Measurements from ENCODE around the gene NEUROD2. TPM values are rescaled to one million over a fixed set of nuclear protein-coding genes. Genes with fewer than 3 reads are reported as not detected.

The NEUROD2 gene
- total RNA-seq, 2 experiments from 2014 or later: not detected

Other genes with a start within 250 kb of the NEUROD2 start
- 10 to 100 TPM; 16.9 to 18.9 TPM for gene FBXL20, start 206.3 kb downstream of the NEUROD2 start, total RNA-seq
- gene MED1, start 156.7 kb downstream of the NEUROD2 start, total RNA-seq: 10 to 100 TPM; 66.1 to 76.1 TPM
- gene CDK12, start 146.4 kb downstream of the NEUROD2 start, total RNA-seq: 10 to 100 TPM; 65.9 to 83.3 TPM
- gene PPP1R1B, start 19.0 kb upstream of the NEUROD2 start, total RNA-seq: under 1 TPM in 1 of 2 experiments, not detected in 1; 0.18 TPM
- 10 to 100 TPM; 46.8 to 77.9 TPM for gene STARD3, start 29.2 kb upstream of the NEUROD2 start, total RNA-seq
- under 1 TPM; 0.82 to 0.95 TPM for gene TCAP, start 57.4 kb upstream of the NEUROD2 start, total RNA-seq
- not detected for gene PNMT, start 60.5 kb upstream of the NEUROD2 start, total RNA-seq
- 10 to 100 TPM in 1 of 2 experiments, 1 to 10 TPM in 1; 8.6 to 11.9 TPM for gene PGAP3, start 80.1 kb upstream of the NEUROD2 start, total RNA-seq
- 1 to 10 TPM; 5.8 to 6.0 TPM for gene ERBB2, start 92.1 kb upstream of the NEUROD2 start, total RNA-seq
- 10 to 100 TPM; 32.5 to 39.4 TPM for gene MIEN1, start 122.6 kb upstream of the NEUROD2 start, total RNA-seq
- 1 to 10 TPM; 2.0 to 3.3 TPM for gene GRB7, start 130.0 kb upstream of the NEUROD2 start, total RNA-seq